Astrocyte (in vitro differentiated cells and primary cell): ENCODE data around the gene MDN1. TPM values are rescaled to one million over a fixed set of nuclear protein-coding genes. Genes with fewer than 3 reads are reported as not detected.

Experiments
- DNase-seq: peaks from one replicate; pipeline ENCODE4 v3.0.0-alpha.2; 2010; ENCODE audit warnings: low read depth
- FAIRE-seq: peaks from 2 replicates; lab custom pipeline; 2011; peaks lifted over from hg19 to GRCh38; lab: Jason Lieb, UNC
- H2AFZ ChIP-seq: 2 replicates; pipeline ENCODE4 v1.6.0; 2012; ENCODE audit warnings: low read depth, low read length, inconsistent platforms
- H3K27ac ChIP-seq: 2 replicates; pipeline ENCODE4 v1.5.1; 2011; ENCODE audit warnings: low read depth, low read length, inconsistent platforms
- H3K27me3 ChIP-seq: 2 replicates; pipeline ENCODE4 v1.6.0; 2011; ENCODE audit warnings: low read length, inconsistent platforms; ENCODE audit not compliant: insufficient read depth
- H3K36me3 ChIP-seq: 2 replicates; pipeline ENCODE4 v1.5.1; 2011; ENCODE audit warnings: low read length, inconsistent platforms; ENCODE audit not compliant: insufficient read depth
- H3K4me1 ChIP-seq: 2 replicates; pipeline ENCODE4 v1.5.1; 2011; ENCODE audit warnings: low read length, inconsistent platforms; ENCODE audit not compliant: insufficient read depth
- H3K4me2 ChIP-seq: 2 replicates; pipeline ENCODE4 v1.6.0; 2012; ENCODE audit warnings: low read length, inconsistent platforms
- H3K4me3 ChIP-seq: 2 replicates; pipeline ENCODE4 v1.5.1; 2011; ENCODE audit warnings: low read depth, mild to moderate bottlenecking, low read length, inconsistent platforms; ENCODE audit not compliant: insufficient read depth
- H3K79me2 ChIP-seq: 2 replicates; pipeline ENCODE4 v1.6.0; 2012; ENCODE audit warnings: mild to moderate bottlenecking, low read length, inconsistent platforms; ENCODE audit not compliant: insufficient read depth
- H3K9ac ChIP-seq: 2 replicates; pipeline ENCODE4 v1.6.0; 2012; ENCODE audit warnings: mild to moderate bottlenecking, low read length, inconsistent platforms
- H3K9me3 ChIP-seq: 2 replicates; pipeline ENCODE4 v1.5.1; 2012; ENCODE audit warnings: low read depth, mild to moderate bottlenecking, low read length, inconsistent platforms; ENCODE audit not compliant: insufficient read depth
- H4K20me1 ChIP-seq: 2 replicates; pipeline ENCODE4 v1.6.0; 2012; ENCODE audit warnings: low read length, inconsistent platforms; ENCODE audit not compliant: insufficient read depth
- H3K27ac Mint-ChIP-seq: one replicate; pipeline ENCODE4 v1.8.0; 2021; ENCODE audit warnings: mild to moderate bottlenecking, mixed read lengths; ENCODE audit not compliant: unreplicated experiment
- H3K27me3 Mint-ChIP-seq: one replicate; pipeline ENCODE4 v1.8.0; 2021; ENCODE audit warnings: low read depth, mixed read lengths; ENCODE audit not compliant: unreplicated experiment
- H3K36me3 Mint-ChIP-seq: one replicate; pipeline ENCODE4 v1.8.0; 2021; ENCODE audit warnings: low read depth, mixed read lengths; ENCODE audit not compliant: unreplicated experiment
- H3K4me1 Mint-ChIP-seq: one replicate; pipeline ENCODE4 v1.8.0; 2021; ENCODE audit warnings: low read depth, mixed read lengths; ENCODE audit not compliant: unreplicated experiment
- H3K4me3 Mint-ChIP-seq: one replicate; pipeline ENCODE4 v1.8.0; 2021; ENCODE audit warnings: mild to moderate bottlenecking, moderate library complexity, mixed read lengths; ENCODE audit not compliant: unreplicated experiment
- H3K9me3 Mint-ChIP-seq: one replicate; pipeline ENCODE4 v1.8.0; 2021; ENCODE audit warnings: mild to moderate bottlenecking, mixed read lengths; ENCODE audit not compliant: unreplicated experiment
- EZH2 ChIP-seq: IDR thresholded peaks from 2 replicates; pipeline ENCODE4 v1.6.1; 2012; ENCODE audit warnings: mild to moderate bottlenecking, low read length, inconsistent platforms; ENCODE audit not compliant: insufficient read depth
- total RNA-seq: library from RNA; stranded (reverse); gene quantifications from 2 replicates; pipeline ENCODE4 v1.2.1, GENCODE V29; 2021
- TF ChIP-seq, protein P1 (sequence below): IDR thresholded peaks from 2 replicates; pipeline ENCODE4 v1.5.1; 2011; ENCODE audit warnings: low read depth, mild to moderate bottlenecking, inconsistent platforms, low read length, moderate library complexity; ENCODE audit not compliant: insufficient read depth

MDN1 gene
- total RNA-seq, 1 donor from 2014 or later, result 35.7 TPM

DNA sequence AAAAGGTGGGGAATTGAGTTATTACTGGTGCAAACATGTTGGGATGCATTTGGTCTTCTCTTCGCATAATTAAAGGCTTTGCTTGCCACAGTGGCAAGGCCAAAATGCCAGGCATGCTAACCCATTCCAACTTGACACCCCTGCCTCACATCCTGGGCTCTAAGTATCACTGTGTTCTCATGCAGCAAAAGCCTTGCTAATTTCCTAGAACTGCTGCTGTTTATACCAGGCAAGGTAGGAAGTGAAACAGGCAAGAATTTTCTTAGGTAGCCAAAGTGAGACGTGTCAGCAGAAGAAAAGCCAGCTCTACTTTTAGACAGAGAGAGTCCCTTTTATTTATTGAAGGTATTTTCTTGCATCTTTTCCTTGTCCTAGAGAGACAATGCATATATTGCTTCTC, 222.2 kb downstream of the MDN1 start:
- Mint-ChIP-seq H3K27ac (no peak overlapping the region), H3K4me1 (no peaks in the 10 kb centered on the region), H3K9me3 (peaks cover 2% of the 10 kb centered on the region), H3K27me3 (no peaks in the 10 kb centered on the region), H3K4me3 (no peak overlapping the region), H3K36me3 (peaks cover 11% of the 10 kb centered on the region)
- Histone ChIP-seq H4K20me1 (no peaks in the 10 kb centered on the region), H3K9me3 (no peaks in the 10 kb centered on the region), H3K4me3 (no peak overlapping the region), H3K79me2 (no peaks in the 10 kb centered on the region), H3K27me3 (no peaks in the 10 kb centered on the region), H3K4me2 (no peak overlapping the region), H2AFZ (no peak overlapping the region), H3K27ac (no peak overlapping the region), H3K36me3 (no peaks in the 10 kb centered on the region), H3K4me1 (no peaks in the 10 kb centered on the region), H3K9ac (no peak overlapping the region)
- DNase-seq (no peak), FAIRE-seq (no peak)
- TF ChIP-seq EZH2, result no peak
- TF ChIP-seq, protein P1, sequence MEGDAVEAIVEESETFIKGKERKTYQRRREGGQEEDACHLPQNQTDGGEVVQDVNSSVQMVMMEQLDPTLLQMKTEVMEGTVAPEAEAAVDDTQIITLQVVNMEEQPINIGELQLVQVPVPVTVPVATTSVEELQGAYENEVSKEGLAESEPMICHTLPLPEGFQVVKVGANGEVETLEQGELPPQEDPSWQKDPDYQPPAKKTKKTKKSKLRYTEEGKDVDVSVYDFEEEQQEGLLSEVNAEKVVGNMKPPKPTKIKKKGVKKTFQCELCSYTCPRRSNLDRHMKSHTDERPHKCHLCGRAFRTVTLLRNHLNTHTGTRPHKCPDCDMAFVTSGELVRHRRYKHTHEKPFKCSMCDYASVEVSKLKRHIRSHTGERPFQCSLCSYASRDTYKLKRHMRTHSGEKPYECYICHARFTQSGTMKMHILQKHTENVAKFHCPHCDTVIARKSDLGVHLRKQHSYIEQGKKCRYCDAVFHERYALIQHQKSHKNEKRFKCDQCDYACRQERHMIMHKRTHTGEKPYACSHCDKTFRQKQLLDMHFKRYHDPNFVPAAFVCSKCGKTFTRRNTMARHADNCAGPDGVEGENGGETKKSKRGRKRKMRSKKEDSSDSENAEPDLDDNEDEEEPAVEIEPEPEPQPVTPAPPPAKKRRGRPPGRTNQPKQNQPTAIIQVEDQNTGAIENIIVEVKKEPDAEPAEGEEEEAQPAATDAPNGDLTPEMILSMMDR, result no peak

GRCh38 chr6:89596484-89596883, 223.1 kb downstream of the MDN1 start:
- no peaks in the 10 kb centered on the region for H3K79me2 ChIP-seq
- no peaks in the 10 kb centered on the region for H3K27me3 ChIP-seq
- no peaks in the 10 kb centered on the region for H4K20me1 ChIP-seq
- Mint-ChIP-seq H3K27ac (no peak overlapping the region), H3K36me3 (peaks cover 9% of the 10 kb centered on the region), H3K4me3 (no peak overlapping the region), H3K9me3 (peaks cover 2% of the 10 kb centered on the region), H3K27me3 (no peaks in the 10 kb centered on the region), H3K4me1 (no peaks in the 10 kb centered on the region)
- no peak overlapping the region for H3K4me3 ChIP-seq
- H3K9me3 ChIP-seq, result no peaks in the 10 kb centered on the region
- no peak overlapping the region for H3K27ac ChIP-seq
- no peak overlapping the region for H2AFZ ChIP-seq
- no peaks in the 10 kb centered on the region for H3K36me3 ChIP-seq
- H3K9ac ChIP-seq, result no peak overlapping the region
- no peaks in the 10 kb centered on the region for H3K4me1 ChIP-seq
- TF ChIP-seq EZH2, result no peak
- TF ChIP-seq, protein P1, result no peak
- DNase-seq (no peak), FAIRE-seq (no peak)
- no peak overlapping the region for H3K4me2 ChIP-seq

GRCh38 chr6:89596056-89596455, 223.5 kb downstream of the MDN1 start:
- no peak for TF ChIP-seq EZH2
- TF ChIP-seq, protein P1, result no peak
- Mint-ChIP-seq H3K9me3 (peaks cover 2% of the 10 kb centered on the region), H3K4me3 (no peak overlapping the region), H3K36me3 (peaks cover 9% of the 10 kb centered on the region), H3K27me3 (no peaks in the 10 kb centered on the region), H3K4me1 (no peaks in the 10 kb centered on the region), H3K27ac (no peak overlapping the region)
- no peak overlapping the region for H2AFZ ChIP-seq
- H3K4me3 ChIP-seq, result no peak overlapping the region
- no peak overlapping the region for H3K27ac ChIP-seq
- no peaks in the 10 kb centered on the region for H4K20me1 ChIP-seq
- H3K27me3 ChIP-seq, result no peaks in the 10 kb centered on the region
- no peaks in the 10 kb centered on the region for H3K79me2 ChIP-seq
- H3K4me1 ChIP-seq, result no peaks in the 10 kb centered on the region
- H3K9ac ChIP-seq, result no peak overlapping the region
- H3K4me2 ChIP-seq, result no peak overlapping the region
- no peaks in the 10 kb centered on the region for H3K36me3 ChIP-seq
- no peak for FAIRE-seq
- no peaks in the 10 kb centered on the region for H3K9me3 ChIP-seq
- DNase-seq, result no peak

Other genes starting within 250 kb of the MDN1 start
- gene LYRM2, start 181.0 kb downstream of the MDN1 start, total RNA-seq, result 33.7 and 39.2 TPM in 2 replicates
- 12.1 and 12.6 TPM in 2 replicates for gene CASP8AP2, start 10.1 kb upstream of the MDN1 start, total RNA-seq
- gene GJA10, start 74.7 kb upstream of the MDN1 start, total RNA-seq, result not detected in 2 replicates